ENCODE data around the gene SLC25A20.

SLC25A20 gene

GRCh38 chr3:48881006-48881405, 17.7 kb downstream of the SLC25A20 start:
- TF ChIP-seq CTCF (IDR thresholded peaks at IDR 0.05; ENCODE audit: insufficient read depth, low read depth, low read length, missing control alignments), result no peak
- H3K4me3 ChIP-seq (ENCODE audit: low read length), result no peak overlapping the region
- no peak for DNase-seq (ENCODE audit: low read depth)

- no peak overlapping the region for H3K4me3 ChIP-seq (ENCODE audit: low read length)
- no peak for DNase-seq (ENCODE audit: low read depth)
- TF ChIP-seq CTCF (IDR thresholded peaks at IDR 0.05; ENCODE audit: insufficient read depth, low read depth, low read length, missing control alignments), result no peak
These were observed 18.7 kb downstream of the SLC25A20 start for GRCh38 chr3:48879994-48880377.

GRCh38 chr3:48879307-48879993, 19.2 kb downstream of the SLC25A20 start:
- no peak for DNase-seq (ENCODE audit: low read depth)
- H3K4me3 ChIP-seq (ENCODE audit: low read length), result no peak overlapping the region
- TF ChIP-seq CTCF (IDR thresholded peaks at IDR 0.05; ENCODE audit: insufficient read depth, low read depth, low read length, missing control alignments), result no peak

- H3K4me3 ChIP-seq (ENCODE audit: low read length), result no peak overlapping the region
- DNase-seq (ENCODE audit: low read depth), result peak; percentile 39
- no peak for TF ChIP-seq CTCF (IDR thresholded peaks at IDR 0.05; ENCODE audit: insufficient read depth, low read depth, low read length, missing control alignments)
These were observed 21.0 kb downstream of the SLC25A20 start for GRCh38 chr3:48877671-48878070.

- DNase-seq (ENCODE audit: low read depth), result peak; percentile 39
- no peak for TF ChIP-seq CTCF (IDR thresholded peaks at IDR 0.05; ENCODE audit: insufficient read depth, low read depth, low read length, missing control alignments)
These were observed 35.6 kb downstream of the SLC25A20 start for GRCh38 chr3:48863122-48863521.

GRCh38 chr3:48859206-48859605, 39.5 kb downstream of the SLC25A20 start:
- no peak overlapping the region for H3K4me3 ChIP-seq (ENCODE audit: low read length)
- no peak for TF ChIP-seq CTCF (IDR thresholded peaks at IDR 0.05; ENCODE audit: insufficient read depth, low read depth, low read length, missing control alignments)
- DNase-seq (ENCODE audit: low read depth), result no peak

More at GRCh38 chr3:48863122-48863521, 35.6 kb downstream of the SLC25A20 start:
- H3K4me3 ChIP-seq (ENCODE audit: low read length), result no peak overlapping the region

- DNase-seq (ENCODE audit: low read depth), result no peak
- no peak overlapping the region for H3K4me3 ChIP-seq (ENCODE audit: low read length)
- no peak for TF ChIP-seq CTCF (IDR thresholded peaks at IDR 0.05; ENCODE audit: insufficient read depth, low read depth, low read length, missing control alignments)
These were observed 40.0 kb downstream of the SLC25A20 start for GRCh38 chr3:48858709-48859108.
